ENCODE results near the gene KCNJ10.
"Not testable (repeated sequence)": the region's sequence is repeated elsewhere in the genome, so short reads cannot be mapped to it uniquely, and the experiment has no call there.

Gene KCNJ10

DNA sequence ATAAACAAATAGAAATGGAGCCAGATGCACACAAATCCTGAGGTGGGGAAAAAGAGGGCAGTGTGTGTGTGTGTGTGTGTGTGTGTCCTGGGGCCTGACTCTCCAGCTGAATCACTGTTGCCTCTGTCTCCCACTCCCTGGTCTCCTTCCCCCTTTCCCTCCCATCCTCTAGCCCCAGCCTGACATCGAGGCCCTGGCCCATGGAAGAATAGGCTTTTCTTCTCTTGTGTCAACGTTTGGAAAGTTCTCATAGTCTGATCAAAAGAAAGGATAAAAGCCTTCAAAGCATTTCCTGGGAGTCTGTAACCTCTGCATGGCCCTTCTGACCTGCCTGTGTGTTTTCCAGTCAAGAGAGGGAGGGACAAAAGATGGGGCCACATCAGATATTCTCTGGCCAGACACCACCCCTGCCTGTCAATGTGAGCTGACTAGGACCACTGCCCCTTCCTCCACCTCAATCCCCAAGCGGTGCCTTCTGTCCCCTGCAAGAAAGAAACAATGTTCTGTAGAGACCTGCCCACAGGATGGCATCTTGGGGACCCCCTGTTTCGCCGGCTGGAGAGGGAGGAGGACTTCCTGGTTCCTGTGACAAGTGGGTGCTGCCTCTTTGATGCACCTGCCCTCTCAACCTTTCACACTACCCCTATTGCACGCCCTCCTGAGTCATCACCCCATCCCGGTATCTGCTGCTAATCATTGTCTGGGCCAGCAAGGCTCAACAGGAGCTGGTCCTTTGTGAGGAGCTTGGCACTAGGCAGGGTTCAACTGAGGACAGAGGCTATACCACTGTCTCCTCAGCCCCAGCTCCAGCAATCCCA lies 16.2 kb downstream of the KCNJ10 start:
- no peak for DNase-seq

GRCh38 chr1:160052936-160053335 lies 17.0 kb downstream of the KCNJ10 start:
- no peak for DNase-seq

GRCh38 chr1:160050619-160051018 lies 19.3 kb downstream of the KCNJ10 start:
- no peak for DNase-seq

GRCh38 chr1:160050182-160050581 lies 19.8 kb downstream of the KCNJ10 start:
- not testable (repeated sequence) for DNase-seq

DNA sequence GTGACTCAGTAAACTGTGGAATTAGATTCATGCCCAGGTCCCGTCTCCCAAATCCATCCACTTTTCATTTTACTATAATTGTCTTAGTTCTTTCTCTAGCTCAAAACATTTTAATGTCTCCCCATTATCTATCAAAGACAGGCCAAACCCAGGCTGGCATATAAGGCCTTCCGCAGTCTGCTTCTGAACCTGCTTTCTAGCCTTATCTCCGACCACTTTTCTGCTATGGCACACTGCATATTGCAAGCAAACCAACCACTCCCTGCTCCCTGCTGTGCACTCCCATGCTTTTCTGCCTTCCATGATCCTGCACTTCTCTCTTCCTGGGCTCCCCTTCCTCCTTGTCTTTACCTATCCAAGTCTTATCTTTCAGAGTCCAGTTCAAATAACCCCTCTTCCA lies 20.9 kb downstream of the KCNJ10 start:
- DNase-seq: no peak

DNA sequence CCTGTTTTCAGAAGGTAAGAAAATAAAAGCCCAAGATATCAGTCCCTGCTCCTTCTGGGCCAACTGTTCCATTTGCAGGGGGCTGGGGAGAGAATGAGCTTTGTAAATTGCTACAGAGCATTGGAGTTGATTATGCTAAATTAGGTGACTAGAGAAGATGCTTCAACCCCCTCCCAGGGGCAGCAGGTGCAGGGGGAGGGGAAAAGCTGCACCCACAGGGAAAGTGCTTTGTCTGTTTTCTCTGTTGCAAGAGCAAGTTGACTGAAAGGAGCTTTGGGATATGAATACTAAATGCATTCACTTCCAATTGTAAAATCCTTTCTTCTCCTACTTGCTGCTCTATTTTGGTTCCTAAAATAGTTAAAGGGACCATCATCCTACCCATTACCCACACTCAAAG lies 21.6 kb downstream of the KCNJ10 start:
- no peak for DNase-seq

GRCh38 chr1:160047111-160047991 lies 22.6 kb downstream of the KCNJ10 start:
- no peak for DNase-seq

DNA sequence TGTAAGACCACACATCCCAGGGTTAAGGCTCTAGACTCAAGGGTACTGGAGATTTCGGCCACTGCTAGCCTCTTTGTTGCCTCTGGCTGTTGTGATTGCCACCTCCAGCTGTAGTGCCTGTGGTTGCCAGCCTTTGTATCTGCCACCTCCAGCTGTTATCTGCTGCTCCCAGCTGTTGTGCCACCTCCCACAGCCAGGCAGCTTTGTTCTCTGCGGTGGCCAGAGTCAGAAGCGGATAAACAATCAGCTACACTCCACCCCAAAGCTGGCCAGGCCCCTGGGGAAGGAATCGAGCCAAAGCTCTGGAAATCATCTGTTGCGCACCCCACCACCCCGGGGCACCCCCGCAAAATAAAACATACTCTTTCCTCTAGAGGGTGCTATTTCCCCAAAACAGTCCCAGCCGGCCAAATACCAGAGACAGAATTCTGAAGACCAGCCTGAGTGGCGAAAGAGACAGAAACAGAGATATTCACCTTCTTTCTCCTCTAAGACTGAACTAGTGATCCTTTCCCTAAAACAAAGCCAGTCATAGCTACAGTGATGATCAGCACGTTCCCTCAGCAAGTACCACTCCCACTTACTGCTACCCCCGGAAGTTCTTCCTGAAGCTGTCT lies 23.4 kb downstream of the KCNJ10 start:
- DNase-seq: no peak

GRCh38 chr1:160045653-160046052 lies 24.3 kb downstream of the KCNJ10 start:
- no peak for DNase-seq

- no peak for DNase-seq
Measured at GRCh38 chr1:160043543-160043942, 26.4 kb downstream of the KCNJ10 start.

- no peak for DNase-seq
Measured at GRCh38 chr1:160040476-160040875, 29.5 kb downstream of the KCNJ10 start.

DNA sequence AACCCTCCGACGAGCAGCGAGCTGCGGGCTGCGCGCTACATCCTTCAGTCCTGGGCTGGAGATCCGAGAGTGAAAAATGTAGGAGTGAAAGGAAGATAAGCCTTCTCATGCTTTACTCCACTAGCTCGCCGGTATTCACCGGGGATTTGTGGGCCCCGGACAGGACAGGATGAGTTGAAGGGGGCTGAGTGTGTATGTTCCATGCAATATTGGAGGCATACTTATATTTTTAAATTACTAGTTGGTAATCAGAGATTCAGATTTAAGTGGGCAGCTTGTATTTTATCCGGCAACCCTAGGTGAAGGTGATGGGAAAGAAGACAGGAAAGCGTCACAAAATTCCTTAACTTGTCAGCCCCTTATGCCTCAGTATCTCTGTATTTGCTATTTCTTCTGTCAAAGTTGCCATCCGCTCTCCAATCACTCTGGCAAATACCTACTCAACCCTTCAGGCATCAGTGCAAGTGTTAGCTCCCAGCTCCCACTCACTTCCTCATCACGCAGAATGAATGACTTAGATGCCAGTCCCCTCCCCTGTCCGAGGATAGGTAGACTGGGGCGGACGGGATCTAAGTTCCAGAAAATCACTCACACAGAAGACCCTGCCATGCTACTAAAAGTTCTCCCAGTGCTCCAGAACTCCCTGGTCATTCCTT lies 37.7 kb downstream of the KCNJ10 start:
- no peak for DNase-seq

- peak; percentile 79 for DNase-seq
Measured at GRCh38 chr1:160031365-160032164, 38.4 kb downstream of the KCNJ10 start, which contains the start of gene PIGM. Gene PIGM (minus strand): TSS chr1:160031990. CDS start chr1:160031739, 251 bp downstream.

- no peak for DNase-seq
Measured at GRCh38 chr1:160030657-160031364, 39.1 kb downstream of the KCNJ10 start.

DNA sequence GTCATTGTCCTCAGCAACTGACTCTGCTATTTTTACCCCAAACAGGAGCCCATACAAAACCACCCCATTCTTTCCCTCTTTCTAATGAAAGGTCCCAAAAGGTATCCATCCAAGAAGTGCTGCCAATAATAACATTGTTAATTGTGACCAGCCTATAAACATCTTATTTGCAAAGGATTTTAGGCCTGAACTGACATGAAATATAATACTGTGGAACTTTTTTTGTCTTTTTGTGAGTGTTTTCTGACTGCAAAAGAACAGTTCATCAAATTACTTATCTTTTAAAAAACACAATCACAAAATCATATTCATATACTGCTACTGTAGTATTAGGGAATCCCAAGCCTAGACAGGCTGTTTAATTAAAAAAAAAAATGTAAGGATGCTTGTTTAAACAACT lies 41.5 kb downstream of the KCNJ10 start:
- no peak for DNase-seq

- no peak for DNase-seq
Measured at GRCh38 chr1:160025314-160025713, 44.6 kb downstream of the KCNJ10 start.

GRCh38 chr1:160024195-160024905 lies 45.6 kb downstream of the KCNJ10 start:
- DNase-seq: no peak

DNA sequence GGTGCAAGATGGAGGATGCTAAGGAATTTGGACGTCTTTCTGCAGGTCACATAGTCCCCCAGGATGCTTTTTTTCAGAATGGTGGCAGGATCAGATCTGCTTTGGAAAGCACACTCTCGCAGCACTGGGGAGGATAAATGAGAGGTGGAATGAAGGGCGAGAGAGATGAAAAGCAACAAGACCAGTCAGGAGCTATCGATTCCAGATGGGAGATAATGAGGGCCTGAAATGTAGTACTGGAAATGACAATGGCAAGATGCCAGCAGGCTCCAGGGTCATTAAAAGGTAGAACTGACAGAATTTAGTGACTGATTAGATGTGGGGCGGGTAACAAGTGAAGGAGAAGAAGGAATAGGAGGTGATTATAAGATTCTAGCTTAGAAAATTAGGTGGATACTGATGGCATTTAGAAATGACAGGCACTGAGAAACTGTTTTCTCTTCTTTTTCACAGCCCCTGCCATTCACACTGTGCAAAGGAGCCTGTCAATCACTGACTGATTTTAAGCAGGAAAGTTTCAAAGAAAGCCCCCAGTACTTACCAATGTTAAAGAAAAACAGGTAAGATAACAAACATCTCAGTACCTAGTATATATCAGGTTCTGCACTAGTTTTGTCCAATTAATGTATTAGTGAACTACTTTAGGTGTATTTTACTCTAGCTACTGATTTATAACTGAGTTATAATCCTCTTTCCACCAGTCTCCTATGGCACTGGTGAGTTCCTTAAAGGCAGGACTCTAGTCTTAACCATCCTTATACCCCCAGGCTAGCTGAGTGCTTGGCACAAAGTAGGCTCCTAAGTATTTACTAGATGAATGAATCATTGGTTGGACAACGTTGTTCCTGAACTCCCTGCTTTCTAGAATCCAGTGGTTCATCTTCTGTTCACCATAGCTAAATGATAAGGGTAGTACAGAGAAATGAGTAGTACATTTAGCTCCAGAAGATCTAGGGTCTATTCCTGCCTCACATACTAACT lies 47.3 kb downstream of the KCNJ10 start:
- DNase-seq: no peak

DNA sequence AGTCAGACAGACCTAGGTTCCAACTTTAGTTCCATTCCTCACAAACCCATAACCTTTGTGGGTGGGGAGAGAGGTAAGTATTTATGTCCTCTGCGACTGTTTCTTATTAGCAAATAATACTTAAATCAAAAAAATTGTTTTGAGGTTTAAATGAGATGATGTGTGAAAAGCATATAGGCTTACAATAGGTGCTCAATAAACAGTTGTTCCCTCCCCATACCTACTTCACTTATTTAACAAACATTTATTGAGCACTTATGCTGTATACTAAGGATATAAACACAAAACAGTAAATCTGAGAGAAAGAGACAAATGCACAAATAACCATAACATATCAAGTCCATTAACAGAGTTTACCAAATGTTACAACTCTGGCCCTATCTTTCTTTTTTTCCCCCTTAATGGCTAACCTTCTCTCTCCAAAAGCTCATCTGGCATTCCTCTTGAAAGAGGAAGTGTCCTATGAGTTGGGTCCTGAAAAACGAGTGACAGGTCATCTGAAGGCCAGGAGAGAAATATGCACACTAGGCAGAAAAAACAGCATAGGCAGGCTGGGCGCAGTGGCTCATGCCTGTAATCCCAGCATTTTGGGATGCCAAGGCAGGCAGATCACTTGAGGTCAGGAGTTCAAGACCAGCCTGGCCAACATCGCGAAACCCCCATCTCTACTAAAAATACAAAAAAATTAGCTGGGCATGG lies 48.4 kb downstream of the KCNJ10 start:
- no peak for DNase-seq

Measured in NCI-H524 treated with DMSO at 0.1 percent for 48 hours (cell line).